ENCODE results near the gene LNX2.

LNX2 gene

DNA sequence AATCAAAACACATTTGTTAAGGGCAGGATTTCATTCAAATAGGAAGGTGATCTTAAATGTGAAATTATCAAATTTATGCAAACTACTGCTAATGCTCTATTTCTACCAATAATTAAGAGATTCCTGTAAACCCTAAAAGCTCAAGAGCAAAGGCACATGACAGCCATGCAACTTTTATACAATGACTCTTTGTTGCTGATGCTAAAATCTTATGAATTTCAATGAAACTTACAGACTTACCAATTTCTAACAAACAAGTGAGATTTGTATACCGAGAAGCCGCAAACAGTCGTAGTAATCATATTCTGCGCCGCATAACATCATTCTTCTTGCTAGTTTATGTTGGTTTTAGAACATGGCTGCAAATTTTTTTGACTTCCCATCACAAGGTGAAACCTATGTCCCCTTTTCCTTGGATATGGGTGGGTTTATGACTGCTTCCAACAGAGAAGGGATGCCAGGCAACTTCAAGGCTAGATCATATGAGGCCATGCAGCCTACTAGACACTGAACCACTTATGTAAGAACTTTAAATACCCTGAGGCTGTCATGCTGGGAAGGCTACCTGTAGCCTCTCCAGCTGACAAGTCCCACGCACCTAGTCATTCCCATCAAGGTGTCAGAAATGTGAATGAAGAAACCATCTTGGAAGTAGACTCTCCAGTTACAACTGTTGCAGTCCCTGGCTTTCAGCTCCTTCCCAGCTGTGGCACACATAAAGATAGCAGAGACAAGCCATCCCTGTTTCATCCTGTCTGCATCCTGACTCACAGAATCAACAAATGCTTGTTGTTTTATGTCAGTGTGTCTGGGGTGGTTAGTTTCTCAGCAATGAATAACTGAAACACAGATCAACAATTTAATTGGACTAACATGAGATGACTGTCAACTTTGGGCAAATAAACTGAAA is 42.0 kb downstream of the LNX2 start:
- DNase-seq = no peak
- in situ Hi-C loops (cut with MboI; ENCODE audit: low pct_unique_long_range_greater_than_20kb, low sequenced_read_pairs) = no loop called here

DNA sequence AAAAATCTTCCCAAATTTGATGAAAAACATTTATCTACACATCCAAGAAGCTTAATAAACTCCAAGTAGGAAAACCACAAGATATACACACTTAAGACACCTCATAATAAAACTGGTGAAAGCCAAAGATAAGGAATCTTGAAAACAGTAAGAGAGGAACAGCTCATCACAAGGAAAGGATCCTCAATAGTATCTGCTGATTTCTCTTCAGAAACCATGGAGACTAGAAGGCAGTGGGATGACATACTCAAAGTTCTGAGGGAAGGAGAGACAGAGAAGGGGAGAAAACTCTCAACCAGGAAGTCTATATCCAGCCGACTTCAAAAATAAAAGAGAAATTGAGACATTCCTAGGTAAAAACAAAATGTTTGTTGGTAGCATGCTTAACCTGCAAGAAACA is 45.7 kb downstream of the LNX2 start:
- DNase-seq = no peak
- in situ Hi-C loops (cut with MboI; ENCODE audit: low pct_unique_long_range_greater_than_20kb, low sequenced_read_pairs) = no loop called here

DNA sequence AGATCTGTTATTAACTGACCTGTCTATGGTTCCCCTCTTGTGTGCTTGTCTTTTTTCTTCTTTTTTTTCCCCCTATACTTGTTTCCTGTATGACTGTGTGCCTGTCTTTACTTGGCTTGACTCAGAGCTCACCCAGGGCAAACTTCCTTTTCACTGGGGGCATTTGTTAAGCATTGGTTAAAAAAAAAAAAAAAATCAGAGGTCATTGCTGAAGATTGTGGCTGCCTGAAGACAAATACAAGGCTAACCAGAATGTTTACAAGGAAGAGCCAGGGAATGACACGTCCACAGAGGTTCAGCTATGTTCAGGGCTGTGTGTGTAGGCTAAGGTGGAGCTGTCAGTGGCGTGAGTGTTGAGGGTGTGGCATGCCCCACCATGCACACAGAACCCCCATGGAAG is 47.1 kb downstream of the LNX2 start:
- in situ Hi-C loops (cut with MboI; ENCODE audit: low pct_unique_long_range_greater_than_20kb, low sequenced_read_pairs) = no loop called here
- DNase-seq = peak; percentile 47

DNA sequence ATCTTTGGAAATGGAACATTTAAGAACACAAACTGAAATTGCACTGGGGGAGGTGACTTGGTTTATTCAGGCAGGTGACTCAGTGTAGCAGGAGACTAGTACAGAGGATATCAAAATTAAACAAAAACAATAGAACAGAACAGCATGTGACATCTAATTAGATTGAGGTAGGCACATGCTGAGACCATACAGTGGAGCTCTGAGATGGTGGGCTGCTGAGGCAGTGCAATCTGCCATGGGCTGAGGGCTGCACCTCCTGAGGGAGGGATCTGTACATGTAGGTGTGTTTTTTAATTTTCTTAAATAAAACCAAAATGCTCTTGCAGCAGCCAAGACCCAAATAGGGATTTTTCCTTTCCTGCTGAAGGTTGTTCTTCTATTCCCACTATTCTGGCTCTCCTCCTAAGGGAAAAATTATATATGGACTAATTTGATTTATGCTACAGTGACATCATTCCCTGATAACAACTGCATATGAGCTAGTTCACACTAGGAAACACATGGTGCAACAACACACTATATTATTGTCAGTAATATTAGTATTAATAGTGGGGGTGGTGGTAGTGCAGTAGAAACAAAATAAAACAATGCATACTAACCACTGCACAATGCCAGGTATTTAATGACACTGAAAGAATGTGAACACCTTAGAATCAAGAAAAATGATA is 48.0 kb downstream of the LNX2 start:
- no peak for DNase-seq
- in situ Hi-C loops (cut with MboI; ENCODE audit: low pct_unique_long_range_greater_than_20kb, low sequenced_read_pairs) = no loop called here

DNA sequence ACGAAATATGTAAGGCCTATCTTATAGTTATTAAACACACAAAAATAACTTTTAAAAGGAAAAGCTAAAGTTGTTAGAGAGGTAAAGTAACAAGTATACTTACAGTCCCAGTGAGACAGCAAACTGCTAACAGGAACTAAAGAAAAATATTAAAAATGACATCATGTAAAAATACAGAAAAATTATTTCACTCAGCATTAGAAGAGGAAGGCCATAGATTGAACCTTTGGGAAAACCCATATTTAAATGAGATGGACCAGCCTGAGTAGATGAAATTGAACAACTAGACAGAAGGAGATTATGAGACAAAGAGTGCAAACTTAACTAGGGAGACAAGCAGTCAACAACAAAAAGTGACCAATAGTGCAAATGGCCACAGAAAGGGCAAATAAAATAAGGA is 49.4 kb downstream of the LNX2 start:
- no peak for DNase-seq

DNA sequence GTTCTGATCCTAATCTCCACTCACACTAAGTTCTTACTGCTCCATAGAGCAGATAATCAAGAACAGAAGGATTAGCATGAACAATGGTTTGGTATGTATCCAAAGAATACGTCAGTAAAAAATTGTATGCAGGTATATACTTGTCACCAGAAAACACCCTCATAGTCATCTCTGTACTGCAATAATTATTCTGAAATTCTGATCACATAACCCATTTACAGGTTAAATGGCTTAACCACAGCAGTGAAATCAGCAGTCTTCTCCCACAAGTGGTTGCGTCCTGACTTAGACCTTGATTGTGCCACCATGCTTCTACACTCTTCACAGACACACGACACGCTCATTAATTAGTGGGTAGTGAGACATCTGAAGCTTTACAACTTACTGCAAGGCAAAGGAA is 50.9 kb downstream of the LNX2 start:
- DNase-seq = no peak
- in situ Hi-C loops (cut with MboI; ENCODE audit: low pct_unique_long_range_greater_than_20kb, low sequenced_read_pairs) = no loop called here

More for the DNA sequence above, 49.4 kb downstream of the LNX2 start:
- in situ Hi-C loops (cut with MboI; ENCODE audit: low pct_unique_long_range_greater_than_20kb, low sequenced_read_pairs) = no loop called here

DNA sequence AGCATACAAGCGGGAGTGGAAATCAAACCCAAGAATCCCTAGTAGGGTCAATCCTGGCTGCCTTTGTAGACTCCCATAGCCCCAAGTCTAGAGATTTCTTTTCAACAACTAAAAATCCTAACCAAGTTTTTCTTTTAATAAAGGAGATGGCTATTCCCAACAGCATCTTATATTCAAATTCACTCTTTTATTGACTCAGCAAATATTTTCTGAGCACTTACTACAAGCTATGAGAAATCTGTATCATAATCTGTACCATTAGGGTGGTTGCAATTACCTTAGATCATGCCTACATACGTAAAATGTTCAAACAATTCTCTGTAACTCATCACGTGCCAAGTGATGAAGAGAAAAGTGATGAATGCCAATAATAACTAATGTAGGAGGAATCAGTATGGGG is 54.5 kb downstream of the LNX2 start:
- no peak for DNase-seq
- in situ Hi-C loops (cut with MboI; ENCODE audit: low pct_unique_long_range_greater_than_20kb, low sequenced_read_pairs) = no loop called here

DNA sequence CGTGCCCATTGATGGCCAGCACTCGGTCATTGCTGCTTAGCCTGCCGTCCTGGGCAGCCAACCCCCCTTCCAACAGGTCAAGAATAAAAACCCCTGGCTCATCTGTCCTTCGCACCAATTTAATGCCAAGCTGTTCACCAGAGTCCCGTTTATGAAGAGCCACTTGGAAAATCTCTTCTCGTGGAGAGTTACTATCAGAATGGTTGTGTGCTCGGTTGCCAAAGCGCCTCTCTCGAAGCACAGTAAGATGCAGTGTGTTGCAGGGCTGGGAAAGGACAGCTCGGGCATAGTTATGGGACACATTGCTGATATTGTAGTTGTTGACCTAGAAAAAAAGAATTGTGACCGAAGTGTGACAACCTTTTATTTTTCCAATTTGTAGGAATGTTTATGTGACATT is 57.9 kb downstream of the LNX2 start:
- in situ Hi-C loops (cut with MboI; ENCODE audit: low pct_unique_long_range_greater_than_20kb, low sequenced_read_pairs) = no loop called here
- no peak for DNase-seq

DNA sequence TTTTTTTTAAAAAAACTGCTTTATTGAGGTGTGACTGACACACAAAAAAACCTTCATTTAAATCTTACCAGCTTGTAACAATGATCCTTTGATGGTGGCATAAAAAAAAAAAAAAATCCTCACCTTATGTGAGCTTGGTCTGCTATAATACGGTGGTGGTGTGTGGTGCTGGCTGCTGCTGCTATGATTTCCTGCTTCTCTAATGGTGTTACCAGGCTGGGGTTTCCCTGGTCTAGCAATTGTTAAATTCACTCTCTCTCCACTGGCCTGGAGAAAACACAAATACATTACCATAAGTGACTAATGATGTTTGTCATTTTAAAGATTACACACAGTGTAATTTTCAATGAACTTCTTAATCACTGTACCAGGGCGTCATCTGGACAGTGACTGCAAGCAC is 60.6 kb downstream of the LNX2 start:
- in situ Hi-C loops (cut with MboI; ENCODE audit: low pct_unique_long_range_greater_than_20kb, low sequenced_read_pairs) = no loop called here
- no peak for DNase-seq

DNA sequence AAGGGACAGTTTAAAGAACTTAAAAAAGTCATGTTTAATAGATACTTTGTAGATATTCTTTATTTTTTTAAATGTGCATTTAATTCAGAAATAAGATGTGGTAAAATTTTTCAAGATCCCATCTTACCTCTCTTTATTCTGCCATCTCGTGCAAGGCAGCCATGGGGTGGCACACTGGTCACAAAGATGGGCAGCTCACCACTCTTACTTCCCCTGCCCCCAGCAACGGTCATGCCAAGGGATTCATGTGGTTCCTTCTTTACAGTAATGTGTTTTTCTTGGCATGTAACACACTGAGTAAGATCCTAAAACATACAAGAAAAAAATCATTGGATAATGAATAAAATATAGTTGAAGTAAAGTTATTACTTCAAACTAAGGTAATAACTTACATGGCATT is 64.2 kb downstream of the LNX2 start:
- in situ Hi-C loops (cut with MboI; ENCODE audit: low pct_unique_long_range_greater_than_20kb, low sequenced_read_pairs) = no loop called here
- peak; percentile 5 for DNase-seq

DNA sequence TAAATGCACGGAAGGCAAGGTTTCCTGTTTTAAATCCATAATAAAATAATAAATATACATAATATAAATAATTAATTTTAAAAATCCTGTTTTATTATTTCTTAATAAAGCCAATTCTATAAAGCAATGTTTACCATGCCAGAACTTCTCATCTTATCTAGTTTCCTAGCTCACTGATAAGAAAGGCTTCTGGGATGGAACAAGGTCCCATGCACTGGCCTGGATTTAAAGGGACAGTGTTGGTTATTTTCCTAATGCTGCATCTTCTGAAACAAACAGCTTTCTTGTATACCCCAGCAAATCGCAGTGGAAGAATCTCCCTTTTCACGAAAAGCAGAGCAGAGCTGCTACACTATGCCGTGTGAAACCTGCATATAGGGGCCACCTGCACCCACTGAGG is 68.8 kb downstream of the LNX2 start:
- DNase-seq = no peak
- in situ Hi-C loops (cut with MboI; ENCODE audit: low pct_unique_long_range_greater_than_20kb, low sequenced_read_pairs) = no loop called here

DNA sequence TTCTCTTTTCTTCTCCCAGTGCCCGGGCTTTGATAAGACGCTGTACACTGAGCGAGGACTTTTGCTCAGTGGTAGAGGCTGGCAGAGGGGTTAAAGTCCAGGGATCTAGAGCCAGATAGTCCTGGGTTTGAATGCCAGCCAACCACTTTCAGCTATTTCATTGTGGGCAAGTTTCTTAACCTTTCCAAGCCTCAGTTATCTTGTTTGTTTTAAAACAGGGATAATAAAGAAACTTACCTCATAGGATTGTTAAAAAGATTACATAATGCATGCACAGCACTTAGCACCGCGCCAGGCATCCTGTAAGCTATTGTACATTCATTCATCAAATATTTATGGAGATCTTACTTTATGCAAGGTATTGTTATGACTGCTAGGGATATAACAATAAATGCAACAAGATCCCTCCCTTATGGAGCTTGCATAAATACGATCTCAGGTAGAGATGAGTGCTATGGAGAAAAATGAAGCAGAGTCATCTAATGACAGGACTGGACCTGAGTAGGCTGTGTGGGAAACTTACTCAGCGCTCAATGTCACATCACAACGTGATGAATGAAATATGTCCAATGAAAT is 70.8 kb downstream of the LNX2 start:
- in situ Hi-C loops (cut with MboI; ENCODE audit: low pct_unique_long_range_greater_than_20kb, low sequenced_read_pairs) = no loop called here
- no peak for DNase-seq

DNA sequence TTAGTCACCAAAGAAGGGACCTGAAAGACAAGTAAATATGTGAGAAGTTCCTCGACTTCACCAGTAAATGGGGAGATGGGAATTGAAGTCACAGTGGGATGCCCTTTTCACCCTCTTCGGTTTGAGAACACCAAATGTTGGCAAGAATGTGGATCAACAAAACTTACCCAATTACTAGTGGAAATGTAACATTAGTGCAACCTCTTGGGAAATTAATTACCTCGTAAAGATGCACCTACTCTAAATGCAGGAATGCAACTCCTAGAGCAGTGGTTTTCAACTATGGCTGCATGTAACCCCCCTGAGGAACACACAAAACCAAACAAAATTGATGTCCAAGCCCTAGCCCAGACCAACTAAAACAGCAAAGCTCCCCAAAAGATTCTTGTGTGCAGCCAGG is 78.1 kb downstream of the LNX2 start:
- in situ Hi-C loops (cut with MboI; ENCODE audit: low pct_unique_long_range_greater_than_20kb, low sequenced_read_pairs) = no loop called here
- no peak for DNase-seq

DNA sequence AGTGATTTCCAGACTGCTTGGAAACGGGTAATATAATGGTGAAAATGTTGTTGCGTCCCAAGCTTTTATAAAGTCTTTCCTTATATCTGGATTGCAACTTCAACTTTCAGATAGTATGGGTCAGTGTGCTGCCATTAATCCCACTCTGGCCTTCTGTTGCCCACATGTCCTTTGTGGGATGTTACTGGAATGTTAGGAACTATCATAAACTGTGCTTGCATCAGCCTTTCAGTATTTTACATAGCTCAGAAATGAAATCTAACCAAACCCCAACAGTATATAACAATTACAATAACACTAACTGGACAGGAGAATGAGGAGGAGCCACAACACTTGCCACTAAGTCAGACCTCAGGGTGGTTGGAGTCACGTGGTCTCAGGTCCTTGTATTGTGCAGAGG is 78.9 kb downstream of the LNX2 start:
- DNase-seq = no peak

DNA sequence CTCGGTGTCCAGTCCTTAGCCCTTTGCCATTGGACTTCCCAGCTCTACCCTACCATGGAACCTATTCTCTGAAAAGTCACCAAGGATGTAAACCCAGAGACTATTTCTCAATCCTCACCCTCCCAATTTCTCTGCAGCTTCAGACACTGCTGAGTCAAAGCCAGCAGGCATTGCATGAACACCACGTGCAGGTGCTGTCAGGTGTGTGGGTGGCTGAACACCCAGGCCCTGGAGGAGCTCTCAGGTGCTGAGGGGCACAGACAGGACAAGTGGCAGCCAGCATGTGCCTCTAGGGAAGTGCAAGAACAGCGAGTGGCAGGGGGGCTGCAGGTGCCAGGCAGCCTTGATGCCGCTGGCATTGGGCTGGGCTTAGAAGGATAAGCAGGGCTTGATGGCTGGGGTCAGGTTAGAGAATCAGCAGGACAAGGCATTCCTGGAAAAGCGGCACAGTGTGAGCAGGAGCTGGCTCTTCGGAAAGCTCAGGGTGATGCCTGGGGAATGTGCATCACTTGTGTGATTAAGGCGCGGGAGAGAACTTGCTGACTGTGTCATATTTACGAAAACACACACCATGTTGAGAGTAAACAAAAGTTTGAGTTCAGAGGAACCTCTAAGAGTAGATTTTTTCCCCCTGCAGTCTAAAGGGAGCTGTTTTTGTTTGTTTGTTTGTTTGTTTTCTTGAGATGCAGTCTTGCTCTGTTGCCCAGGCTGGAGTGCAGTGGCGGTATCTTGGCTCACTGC is 83.8 kb downstream of the LNX2 start:
- in situ Hi-C loops (cut with MboI; ENCODE audit: low pct_unique_long_range_greater_than_20kb, low sequenced_read_pairs) = no loop called here

More for the DNA sequence above, 78.9 kb downstream of the LNX2 start:
- in situ Hi-C loops (cut with MboI; ENCODE audit: low pct_unique_long_range_greater_than_20kb, low sequenced_read_pairs) = no loop called here

DNA sequence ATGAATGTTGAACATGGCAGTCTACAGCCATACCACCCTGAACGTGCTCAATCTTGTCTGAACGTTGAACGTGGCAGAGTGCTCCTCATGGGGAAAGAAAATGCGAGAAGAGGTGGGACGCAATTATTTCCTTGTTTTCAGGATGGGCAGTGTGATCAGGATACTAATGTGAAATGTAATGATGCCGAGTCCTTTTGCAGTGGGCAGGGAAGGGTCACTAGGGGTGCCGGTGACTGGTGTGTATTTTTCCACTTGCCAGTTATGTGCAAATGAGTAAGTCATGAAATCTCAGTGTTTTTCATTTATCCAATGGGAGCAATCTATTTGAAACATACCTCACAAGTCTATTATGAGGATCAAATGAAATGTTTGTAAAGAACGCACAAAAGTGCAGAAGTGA is 84.8 kb downstream of the LNX2 start:
- peak; percentile 46 for DNase-seq
- in situ Hi-C loops (cut with MboI; ENCODE audit: low pct_unique_long_range_greater_than_20kb, low sequenced_read_pairs) = no loop called here

More for the DNA sequence above, 83.8 kb downstream of the LNX2 start:
- DNase-seq = no peak

DNA sequence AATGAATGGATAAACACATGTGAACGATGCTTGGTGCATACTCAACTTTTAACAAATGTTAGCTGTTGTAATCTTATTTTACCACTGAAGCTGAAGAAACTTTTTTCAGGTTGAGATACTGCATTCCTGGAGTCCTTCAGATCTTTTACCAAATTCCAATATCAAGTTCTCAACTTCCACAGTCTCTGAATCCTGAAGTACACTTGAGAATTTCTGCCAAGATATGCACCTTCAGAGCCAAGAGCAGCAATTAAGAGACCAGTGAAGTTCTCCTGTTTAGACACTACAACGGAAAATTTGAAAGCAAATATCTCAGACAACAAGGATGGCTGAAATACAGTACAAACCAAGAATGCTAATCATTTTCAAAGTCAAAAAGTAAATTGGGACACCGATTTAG is 85.3 kb downstream of the LNX2 start:
- no peak for DNase-seq
- in situ Hi-C loops (cut with MboI; ENCODE audit: low pct_unique_long_range_greater_than_20kb, low sequenced_read_pairs) = no loop called here

DNA sequence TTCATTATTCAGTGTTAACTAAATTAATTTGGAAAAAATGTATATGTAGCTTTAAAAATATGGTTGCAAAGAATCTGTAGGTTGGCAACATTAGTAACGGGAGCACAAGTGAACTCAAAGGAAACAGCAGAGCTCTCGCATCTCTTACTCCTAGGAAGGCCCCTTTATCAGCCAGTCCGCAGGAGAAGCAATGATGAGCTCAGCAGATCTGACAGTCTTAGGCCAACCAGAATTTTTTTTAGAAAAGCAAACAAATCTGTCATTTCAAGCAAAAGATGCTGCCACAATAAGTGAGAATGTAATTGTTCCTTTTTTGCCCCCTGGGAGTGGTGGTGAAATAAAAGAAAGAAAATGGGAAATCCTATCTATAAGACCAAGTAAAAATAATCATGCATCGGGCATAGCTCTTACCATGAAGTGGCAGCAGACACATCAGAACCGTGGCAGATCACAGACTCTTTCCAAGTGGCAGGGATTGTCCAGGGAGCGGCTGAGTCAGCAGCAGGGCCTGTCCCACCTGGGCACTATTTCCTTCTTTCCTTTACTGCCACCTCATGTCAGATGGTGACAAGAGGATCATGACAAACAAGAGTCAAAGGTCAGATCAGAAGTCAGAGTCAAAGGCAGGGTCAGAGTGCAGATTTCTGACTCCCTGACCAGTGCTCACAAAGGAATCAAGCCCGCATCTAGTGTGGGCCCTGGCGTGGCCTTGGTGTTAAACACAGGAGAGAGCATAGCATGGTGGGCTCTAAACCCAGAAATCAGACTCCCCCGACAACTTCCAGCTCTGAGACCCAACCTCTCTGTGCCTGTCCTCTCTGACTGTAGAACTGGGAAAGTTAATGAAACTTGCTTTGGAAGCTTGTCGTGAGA is 86.0 kb downstream of the LNX2 start:
- in situ Hi-C loops (cut with MboI; ENCODE audit: low pct_unique_long_range_greater_than_20kb, low sequenced_read_pairs) = no loop called here
- no peak for DNase-seq

DNA sequence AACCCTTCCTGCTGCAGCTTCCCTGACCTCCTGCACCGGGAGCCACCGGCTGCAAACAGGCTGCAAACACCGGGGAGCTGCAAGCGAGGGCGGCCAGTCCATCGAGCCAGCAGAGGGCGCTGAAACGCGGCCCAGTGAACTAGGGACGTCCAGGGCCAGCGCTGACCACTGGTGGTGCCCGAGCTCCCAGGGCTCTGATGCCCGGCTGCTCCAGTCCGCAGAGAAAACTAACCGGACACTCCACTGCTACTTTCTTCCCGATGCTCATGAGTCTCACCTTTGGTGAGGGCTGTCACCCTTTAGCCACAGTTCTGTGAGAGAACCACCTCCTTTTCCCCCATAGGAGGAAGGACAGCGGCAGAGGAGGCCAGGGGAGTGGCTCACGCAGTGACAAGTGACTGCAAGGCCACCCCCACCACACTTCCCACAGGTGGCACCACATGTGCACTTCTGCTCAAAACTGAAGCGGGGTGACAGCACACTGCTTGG is 87.1 kb downstream of the LNX2 start:
- DNase-seq = peak; percentile 56
- in situ Hi-C loops (cut with MboI; ENCODE audit: low pct_unique_long_range_greater_than_20kb, low sequenced_read_pairs) = no loop called here
